ENCODE measurements around the gene OR2A5.
"Not testable (repeated sequence)": the region's sequence is repeated elsewhere in the genome, so short reads cannot be mapped to it uniquely, and the experiment has no call there.

The OR2A5 gene

GRCh38 chr7:144036302-144036885 is 12.4 kb upstream of the OR2A5 start:
- TF ChIP-seq, protein P1, sequence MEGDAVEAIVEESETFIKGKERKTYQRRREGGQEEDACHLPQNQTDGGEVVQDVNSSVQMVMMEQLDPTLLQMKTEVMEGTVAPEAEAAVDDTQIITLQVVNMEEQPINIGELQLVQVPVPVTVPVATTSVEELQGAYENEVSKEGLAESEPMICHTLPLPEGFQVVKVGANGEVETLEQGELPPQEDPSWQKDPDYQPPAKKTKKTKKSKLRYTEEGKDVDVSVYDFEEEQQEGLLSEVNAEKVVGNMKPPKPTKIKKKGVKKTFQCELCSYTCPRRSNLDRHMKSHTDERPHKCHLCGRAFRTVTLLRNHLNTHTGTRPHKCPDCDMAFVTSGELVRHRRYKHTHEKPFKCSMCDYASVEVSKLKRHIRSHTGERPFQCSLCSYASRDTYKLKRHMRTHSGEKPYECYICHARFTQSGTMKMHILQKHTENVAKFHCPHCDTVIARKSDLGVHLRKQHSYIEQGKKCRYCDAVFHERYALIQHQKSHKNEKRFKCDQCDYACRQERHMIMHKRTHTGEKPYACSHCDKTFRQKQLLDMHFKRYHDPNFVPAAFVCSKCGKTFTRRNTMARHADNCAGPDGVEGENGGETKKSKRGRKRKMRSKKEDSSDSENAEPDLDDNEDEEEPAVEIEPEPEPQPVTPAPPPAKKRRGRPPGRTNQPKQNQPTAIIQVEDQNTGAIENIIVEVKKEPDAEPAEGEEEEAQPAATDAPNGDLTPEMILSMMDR (conservative IDR thresholded peaks at IDR 0.05) = no peak
- TF ChIP-seq ZFX (IDR thresholded peaks at IDR 0.05) = no peak
- H3K27ac ChIP-seq = no peak overlapping the region

GRCh38 chr7:144037414-144038035 is 11.2 kb upstream of the OR2A5 start:
- no peak overlapping the region for H3K27ac ChIP-seq
- no peak for TF ChIP-seq ZFX (IDR thresholded peaks at IDR 0.05)

- TF ChIP-seq ZFX (IDR thresholded peaks at IDR 0.05) = no peak
- TF ChIP-seq, protein P1 (conservative IDR thresholded peaks at IDR 0.05) = no peak
- no peak overlapping the region for H3K27ac ChIP-seq
These were observed 9.9 kb upstream of the OR2A5 start for GRCh38 chr7:144038887-144039286.

- no peak for TF ChIP-seq ZFX (IDR thresholded peaks at IDR 0.05)
- TF ChIP-seq, protein P1 (conservative IDR thresholded peaks at IDR 0.05) = no peak
- no peak overlapping the region for H3K27ac ChIP-seq
These were observed 743 bp downstream of the OR2A5 start for GRCh38 chr7:144049491-144049890.

GRCh38 chr7:144050093-144050492 is 1.3 kb downstream of the OR2A5 start:
- TF ChIP-seq ZFX (IDR thresholded peaks at IDR 0.05) = no peak
- TF ChIP-seq, protein P1 (conservative IDR thresholded peaks at IDR 0.05) = no peak
- no peak overlapping the region for H3K27ac ChIP-seq

DNA sequence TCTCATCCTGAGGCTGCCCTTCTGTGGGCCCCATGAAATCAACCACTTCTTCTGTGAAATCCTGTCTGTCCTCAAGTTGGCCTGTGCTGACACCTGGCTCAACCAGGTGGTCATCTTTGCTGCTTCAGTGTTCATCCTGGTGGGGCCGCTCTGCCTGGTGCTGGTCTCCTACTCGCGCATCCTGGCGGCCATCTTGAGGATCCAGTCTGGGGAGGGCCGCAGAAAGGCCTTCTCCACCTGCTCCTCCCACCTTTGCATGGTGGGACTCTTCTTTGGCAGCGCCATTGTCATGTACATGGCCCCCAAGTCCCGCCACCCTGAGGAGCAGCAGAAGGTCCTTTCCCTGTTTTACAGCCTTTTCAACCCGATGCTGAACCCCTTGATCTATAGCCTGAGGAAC is 2.1 kb downstream of the OR2A5 start:
- not testable (repeated sequence) for H3K27ac ChIP-seq

- TF ChIP-seq, protein P1 (conservative IDR thresholded peaks at IDR 0.05) = no peak
- no peak for TF ChIP-seq ZFX (IDR thresholded peaks at IDR 0.05)
- H3K27ac ChIP-seq = no peak overlapping the region
These were observed 9.2 kb downstream of the OR2A5 start for GRCh38 chr7:144057954-144058353.

DNA sequence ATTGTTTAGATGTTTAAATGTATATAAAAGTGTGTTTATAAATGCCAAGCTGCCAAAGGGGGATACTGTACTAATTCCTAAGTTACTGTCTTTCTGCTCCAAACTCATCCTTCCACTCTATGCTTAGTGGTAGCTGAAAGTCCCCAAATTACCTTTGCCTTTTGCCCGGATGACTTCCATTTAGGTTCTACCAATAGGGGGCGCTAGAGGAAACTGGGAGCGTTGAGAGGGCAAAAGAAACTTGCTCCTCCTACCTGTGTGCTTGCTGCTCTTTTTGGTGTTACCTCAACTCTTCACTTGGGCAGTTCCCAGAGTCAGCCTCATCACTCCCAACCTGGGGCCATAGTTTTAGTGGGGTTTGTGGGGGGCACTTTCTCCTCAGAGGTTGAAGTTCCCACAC is 15.0 kb downstream of the OR2A5 start:
- no peak for TF ChIP-seq ZFX (IDR thresholded peaks at IDR 0.05)
- TF ChIP-seq, protein P1 (conservative IDR thresholded peaks at IDR 0.05) = peak; percentile 70
- H3K27ac ChIP-seq = no peak overlapping the region

All from C4-2B (cell line).